Epidermal melanocyte (primary cell): ENCODE results near the gene ADRA1B.
"Not testable (repeated sequence)": the region's sequence is repeated elsewhere in the genome, so short reads cannot be mapped to it uniquely, and the experiment has no call there.

ENCODE experiments used
- DNase-seq: peaks from one replicate; pipeline ENCODE4 v3.0.0; 2011; ENCODE audit warnings: low spot score; ENCODE audit not compliant: insufficient read length

ADRA1B gene

DNA sequence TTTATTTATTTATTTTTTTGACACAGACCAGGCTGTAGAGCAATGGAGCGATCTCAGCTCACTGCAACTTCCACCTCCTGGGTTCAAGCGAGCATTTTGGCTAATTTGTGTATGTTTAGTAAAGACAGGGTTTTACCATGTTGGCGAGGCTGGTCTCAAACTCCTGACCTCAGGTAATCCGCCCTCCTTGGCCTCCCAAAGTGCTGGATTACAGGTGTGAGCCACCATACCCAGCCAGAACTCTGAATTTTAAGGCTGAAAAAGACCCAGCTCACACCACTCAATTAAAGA, 49.5 kb downstream of the ADRA1B start:
- not testable (repeated sequence) for DNase-seq

- no peak for DNase-seq
Measured at GRCh38 chr5:159969966-159970365, 53.7 kb downstream of the ADRA1B start.

DNA sequence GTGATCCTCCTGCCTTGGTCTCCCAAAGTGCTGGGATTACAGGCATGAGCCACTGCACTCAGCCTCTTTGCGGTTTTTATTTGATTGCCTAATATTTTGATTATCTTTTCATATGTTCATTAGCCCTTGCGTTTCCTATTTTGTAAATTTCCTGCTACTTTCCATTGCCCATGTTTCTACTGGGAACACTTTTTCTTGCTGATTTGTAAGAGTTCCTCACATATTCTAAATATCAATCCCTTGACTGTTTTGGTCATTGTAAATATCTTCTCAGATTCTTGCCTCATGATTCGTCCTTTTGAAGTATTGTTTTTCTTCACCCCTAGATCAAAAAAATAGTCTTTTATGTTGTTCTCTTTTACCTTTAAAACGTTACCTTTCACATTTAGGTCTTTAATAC, 54.8 kb downstream of the ADRA1B start:
- no peak for DNase-seq

- no peak for DNase-seq
Measured at GRCh38 chr5:159971514-159971913, 55.2 kb downstream of the ADRA1B start.

- no peak for DNase-seq
Measured at GRCh38 chr5:159971931-159972461, 55.7 kb downstream of the ADRA1B start.

GRCh38 chr5:159972538-159973362, 56.5 kb downstream of the ADRA1B start:
- DNase-seq: no peak

GRCh38 chr5:159975462-159976019, 59.3 kb downstream of the ADRA1B start:
- DNase-seq: peak; percentile 82

DNA sequence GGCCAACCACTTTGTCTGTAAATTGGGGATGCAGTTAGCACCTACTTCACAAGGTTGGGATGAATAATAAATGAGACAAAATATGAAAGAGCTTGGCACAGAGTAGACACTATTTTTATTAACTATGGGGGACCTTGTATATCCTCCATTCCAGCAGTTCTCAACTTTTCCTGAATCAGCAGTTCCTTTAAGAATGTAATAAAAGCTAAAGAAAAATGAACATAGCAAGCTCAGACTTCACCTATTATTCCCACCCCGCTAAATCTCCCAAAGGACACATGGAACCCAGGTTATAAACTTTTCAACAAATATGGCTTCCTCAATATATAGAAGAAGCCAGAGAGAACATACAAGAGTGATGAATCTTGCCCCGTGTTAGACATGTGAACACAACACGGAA, 60.6 kb downstream of the ADRA1B start:
- no peak for DNase-seq

- no peak for DNase-seq
Measured at GRCh38 chr5:159978358-159978757, 62.1 kb downstream of the ADRA1B start.

- no peak for DNase-seq
Measured at GRCh38 chr5:159982421-159983173, 66.3 kb downstream of the ADRA1B start.

DNA sequence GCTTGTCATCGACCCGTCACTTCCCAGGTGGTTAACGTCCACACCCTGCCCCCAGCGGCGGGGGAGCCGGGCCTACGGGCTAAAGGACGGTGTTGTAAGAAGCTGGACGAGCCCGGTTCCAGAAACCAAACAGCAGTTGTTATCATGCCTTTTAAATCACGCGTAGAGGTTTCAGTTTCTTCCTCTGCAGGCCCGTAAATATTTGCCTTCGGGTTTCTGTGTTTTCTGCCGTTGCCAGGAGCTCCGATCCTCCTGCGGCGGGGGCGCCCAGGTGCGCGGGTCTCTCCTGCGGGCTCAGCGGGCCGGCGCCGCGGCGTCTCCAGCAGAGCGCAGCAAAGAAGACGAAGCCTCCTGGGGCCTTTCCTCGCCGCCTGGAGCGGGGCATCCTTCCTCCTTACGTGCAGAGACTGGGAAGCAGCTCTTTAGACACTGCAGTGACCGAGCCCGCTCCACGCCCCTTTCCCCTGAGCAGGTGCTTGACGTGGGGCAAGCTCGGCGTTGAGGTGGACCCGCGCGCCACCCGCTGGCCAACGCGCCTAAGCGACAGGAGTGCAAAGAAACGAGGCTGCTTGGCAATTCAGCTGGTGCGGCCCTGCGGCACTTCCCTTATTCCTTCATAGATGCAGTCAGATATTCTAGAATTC, 70.9 kb downstream of the ADRA1B start:
- DNase-seq: no peak

- no peak for DNase-seq
Measured at GRCh38 chr5:159990506-159990905, 74.2 kb downstream of the ADRA1B start.

GRCh38 chr5:159992566-159992965, 76.3 kb downstream of the ADRA1B start:
- DNase-seq: no peak

- DNase-seq: no peak
Measured at GRCh38 chr5:159993194-159993593, 76.9 kb downstream of the ADRA1B start.

DNA sequence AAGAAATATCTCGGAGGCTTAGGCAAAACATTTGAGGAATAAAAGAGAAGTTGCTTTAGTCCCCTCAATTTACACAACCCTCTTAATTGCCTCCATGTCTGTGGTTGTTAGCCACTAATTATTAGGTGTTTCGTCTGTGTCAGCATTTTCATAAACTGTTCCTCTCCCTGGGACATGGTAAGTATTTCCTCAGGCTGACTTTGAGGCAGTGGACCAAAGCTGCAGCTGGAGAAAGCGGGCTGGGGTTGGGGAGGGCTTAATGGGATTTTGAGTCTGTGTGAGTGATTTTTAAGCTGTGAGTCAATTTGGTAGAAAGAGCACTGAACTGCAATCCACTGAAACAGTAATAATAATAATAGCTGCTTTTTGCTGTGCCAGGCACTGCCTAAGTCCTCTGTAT, 79.6 kb downstream of the ADRA1B start:
- DNase-seq: no peak

GRCh38 chr5:160001457-160001856, 85.2 kb downstream of the ADRA1B start:
- no peak for DNase-seq

- no peak for DNase-seq
Measured at GRCh38 chr5:160007514-160007913, 91.2 kb downstream of the ADRA1B start.

- DNase-seq: not testable (repeated sequence)
Measured at GRCh38 chr5:160008529-160008876, 92.2 kb downstream of the ADRA1B start.

- DNase-seq: peak; percentile 90
Measured at GRCh38 chr5:160008877-160009590, 92.8 kb downstream of the ADRA1B start, which contains the start of gene TTC1. Gene TTC1, plus strand, starts transcription at chr5:160009139. Its CDS starts 1,390 bp downstream, at chr5:160010529.

DNA sequence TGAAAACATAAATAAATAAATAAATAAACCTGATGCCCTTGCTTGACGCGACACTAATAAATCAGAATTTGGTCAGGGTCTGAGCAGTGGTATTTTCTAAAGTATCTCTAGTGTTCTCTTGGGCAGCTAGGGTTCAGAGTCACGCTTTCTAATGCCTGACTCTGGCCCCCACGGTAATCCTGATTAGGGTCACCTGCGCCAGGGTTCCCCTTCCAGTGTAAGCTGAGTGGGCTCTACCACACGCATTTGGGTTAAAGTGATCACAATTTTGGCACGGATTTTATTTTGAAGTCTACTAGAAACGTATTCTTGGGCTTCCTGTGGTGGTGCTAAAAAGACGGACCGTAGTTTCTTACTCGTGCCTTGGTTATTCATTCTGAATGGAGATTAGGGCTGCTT, 93.3 kb downstream of the ADRA1B start:
- DNase-seq: no peak

DNA sequence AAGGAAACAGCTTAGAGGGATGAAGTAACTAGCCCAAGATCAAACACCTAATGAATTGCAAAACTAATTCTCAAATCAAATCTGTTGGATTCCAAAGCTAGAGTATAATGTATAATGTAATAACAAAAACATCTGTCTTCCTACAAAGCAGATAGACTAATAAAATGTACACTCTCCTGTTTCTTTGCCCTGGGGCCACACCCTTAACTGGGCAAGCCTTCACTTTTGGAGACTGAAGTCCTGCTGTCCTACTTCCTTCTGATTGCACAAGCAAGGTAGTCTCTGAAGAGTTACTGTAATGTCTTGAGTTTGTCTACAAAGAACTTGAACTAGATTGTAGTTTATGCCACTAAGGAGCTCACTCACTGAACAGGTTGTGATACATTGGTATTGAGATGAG, 95.2 kb downstream of the ADRA1B start:
- no peak for DNase-seq
